GM12891 (cell line): Measurements from ENCODE around the gene CCL14.

Source experiments
- POLR2A ChIP-seq: IDR thresholded peaks from 2 replicates; pipeline ENCODE4 v1.6.1; 2011; ENCODE audit warnings: low read depth, low read length, control low read depth
- POLR2AphosphoS5 ChIP-seq: IDR thresholded peaks from 2 replicates; pipeline ENCODE4 v1.6.1; 2011; ENCODE audit warnings: low read depth, low read length, control low read depth
- SPI1 ChIP-seq: IDR thresholded peaks from 2 replicates; pipeline ENCODE4 v1.6.1; 2011; ENCODE audit warnings: low read depth, low read length, control low read depth
- TAF1 ChIP-seq: IDR thresholded peaks from 2 replicates; pipeline ENCODE4 v1.6.1; 2011; ENCODE audit warnings: low read depth, low read length, control low read depth

- TF ChIP-seq POLR2A (no peak), POLR2AphosphoS5 (no peak), TAF1 (no peak), SPI1 (no peak)
Observed at GRCh38 chr17:35943537-35943936, 43.0 kb downstream of the CCL14 start, which contains the start of gene LYZL6.
